Measurements from ENCODE around the gene TRPM7. TPM values are rescaled to one million over a fixed set of nuclear protein-coding genes. Genes with fewer than 3 reads are reported as not detected.
"Not testable (repeated sequence)": the region's sequence is repeated elsewhere in the genome, so short reads cannot be mapped to it uniquely, and the experiment has no call there.

The TRPM7 gene, protein sequence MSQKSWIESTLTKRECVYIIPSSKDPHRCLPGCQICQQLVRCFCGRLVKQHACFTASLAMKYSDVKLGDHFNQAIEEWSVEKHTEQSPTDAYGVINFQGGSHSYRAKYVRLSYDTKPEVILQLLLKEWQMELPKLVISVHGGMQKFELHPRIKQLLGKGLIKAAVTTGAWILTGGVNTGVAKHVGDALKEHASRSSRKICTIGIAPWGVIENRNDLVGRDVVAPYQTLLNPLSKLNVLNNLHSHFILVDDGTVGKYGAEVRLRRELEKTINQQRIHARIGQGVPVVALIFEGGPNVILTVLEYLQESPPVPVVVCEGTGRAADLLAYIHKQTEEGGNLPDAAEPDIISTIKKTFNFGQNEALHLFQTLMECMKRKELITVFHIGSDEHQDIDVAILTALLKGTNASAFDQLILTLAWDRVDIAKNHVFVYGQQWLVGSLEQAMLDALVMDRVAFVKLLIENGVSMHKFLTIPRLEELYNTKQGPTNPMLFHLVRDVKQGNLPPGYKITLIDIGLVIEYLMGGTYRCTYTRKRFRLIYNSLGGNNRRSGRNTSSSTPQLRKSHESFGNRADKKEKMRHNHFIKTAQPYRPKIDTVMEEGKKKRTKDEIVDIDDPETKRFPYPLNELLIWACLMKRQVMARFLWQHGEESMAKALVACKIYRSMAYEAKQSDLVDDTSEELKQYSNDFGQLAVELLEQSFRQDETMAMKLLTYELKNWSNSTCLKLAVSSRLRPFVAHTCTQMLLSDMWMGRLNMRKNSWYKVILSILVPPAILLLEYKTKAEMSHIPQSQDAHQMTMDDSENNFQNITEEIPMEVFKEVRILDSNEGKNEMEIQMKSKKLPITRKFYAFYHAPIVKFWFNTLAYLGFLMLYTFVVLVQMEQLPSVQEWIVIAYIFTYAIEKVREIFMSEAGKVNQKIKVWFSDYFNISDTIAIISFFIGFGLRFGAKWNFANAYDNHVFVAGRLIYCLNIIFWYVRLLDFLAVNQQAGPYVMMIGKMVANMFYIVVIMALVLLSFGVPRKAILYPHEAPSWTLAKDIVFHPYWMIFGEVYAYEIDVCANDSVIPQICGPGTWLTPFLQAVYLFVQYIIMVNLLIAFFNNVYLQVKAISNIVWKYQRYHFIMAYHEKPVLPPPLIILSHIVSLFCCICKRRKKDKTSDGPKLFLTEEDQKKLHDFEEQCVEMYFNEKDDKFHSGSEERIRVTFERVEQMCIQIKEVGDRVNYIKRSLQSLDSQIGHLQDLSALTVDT (N-terminal part only)
- total RNA-seq: 16.3 TPM

DNA sequence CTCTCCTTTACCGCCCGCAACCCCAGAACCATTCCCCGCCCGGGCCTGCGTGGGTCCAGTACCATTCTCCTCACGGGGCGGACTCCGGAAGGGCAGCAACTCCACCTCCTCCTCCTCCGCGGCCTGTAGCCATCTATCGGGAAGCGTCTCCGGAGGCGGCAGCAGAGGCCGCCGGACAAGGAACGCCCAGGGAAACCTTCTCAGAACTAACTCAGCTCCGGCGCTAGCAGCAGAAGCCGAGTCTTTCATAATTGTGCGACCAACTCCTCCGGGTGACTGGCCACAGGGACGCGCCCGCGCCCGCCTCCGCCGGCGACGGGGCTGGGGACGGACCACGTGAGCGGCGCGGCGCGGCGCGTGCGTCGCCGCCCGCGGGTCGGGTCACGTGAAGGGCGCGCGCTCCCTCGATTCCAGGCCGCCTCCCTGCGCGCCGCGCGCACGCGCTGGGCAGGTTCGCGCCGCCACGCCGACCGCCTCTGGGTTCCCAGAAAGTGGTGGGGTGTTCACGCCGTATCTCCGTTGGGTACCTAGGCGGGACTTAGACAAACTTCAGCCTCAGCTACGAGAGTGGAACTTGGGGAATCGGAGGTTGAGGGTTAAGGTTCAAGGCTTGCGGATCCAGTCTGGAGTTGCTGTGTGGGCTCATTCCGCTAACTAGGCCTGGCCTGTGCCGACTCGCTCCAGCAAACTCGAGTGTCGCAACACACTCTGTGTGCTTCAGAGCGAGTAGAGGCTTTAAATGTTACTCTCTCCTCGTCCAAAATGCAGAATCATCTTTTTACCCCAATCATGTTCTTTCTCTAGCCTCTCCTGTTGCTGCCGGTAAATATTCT is at the start of gene TRPM7:
Gene TRPM7 (minus strand): TSS at position 329 of the 833 bp plus-strand sequence. CDS start 264 bp downstream, at position 65.
- peak; percentile 95 for ATAC-seq

DNA sequence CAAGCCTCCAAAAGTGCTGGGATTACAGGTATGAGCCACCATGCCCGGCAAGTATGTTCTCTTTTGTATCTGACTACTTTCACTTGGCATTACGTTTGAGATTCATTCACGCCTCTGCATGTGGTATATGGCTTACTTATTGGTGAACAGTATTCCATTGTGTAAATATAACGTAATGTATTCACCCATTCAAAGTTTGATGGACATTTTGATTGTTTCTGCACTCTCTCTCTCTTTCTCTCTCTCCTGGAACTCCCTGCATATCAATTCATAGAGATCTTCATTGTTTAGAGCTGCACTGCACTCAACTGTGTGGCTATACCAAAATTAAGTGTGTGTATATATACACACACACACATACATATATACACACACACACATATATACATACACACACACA is 48.6 kb upstream of the TRPM7 start:
- ATAC-seq: no peak

DNA sequence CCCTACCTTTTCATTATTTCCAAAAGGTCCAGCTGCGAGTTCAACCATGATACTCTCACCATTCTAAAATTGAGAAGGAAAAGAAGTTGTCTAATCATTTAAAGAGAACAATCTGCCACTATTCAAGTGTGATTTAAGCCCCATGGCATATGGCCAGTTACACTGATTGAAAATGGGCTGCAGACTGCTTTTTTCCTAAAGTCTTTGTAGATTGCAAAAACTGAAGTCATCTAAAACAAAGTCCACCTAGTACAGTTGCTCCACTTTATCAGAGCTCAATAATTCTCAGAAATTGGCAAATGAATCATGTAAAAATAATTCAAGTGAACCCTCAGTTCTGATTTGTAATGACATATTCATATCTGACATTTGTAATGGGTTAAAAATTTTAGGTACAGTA is 39.7 kb upstream of the TRPM7 start:
- ATAC-seq: no peak

DNA sequence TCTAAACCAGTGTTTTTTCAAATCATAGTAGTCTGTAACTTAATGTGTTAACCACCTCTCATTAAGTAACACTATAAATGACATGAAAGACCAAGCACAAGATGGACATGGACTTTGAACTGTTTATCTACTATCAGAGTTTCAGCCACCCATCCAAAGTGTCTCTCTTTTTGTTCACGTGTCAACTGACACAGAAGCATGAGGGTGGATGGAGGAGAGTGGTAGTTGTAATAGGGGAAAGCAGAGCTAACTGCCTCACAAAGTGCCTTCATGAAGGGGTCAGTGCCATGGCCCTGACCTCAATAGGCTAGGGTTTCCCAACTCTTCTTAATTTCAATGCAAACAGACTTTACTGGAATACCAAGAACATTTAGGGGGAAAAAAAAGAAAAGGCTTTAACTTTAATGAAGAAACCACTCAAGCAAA is 32.1 kb upstream of the TRPM7 start:
- no peak for ATAC-seq

DNA sequence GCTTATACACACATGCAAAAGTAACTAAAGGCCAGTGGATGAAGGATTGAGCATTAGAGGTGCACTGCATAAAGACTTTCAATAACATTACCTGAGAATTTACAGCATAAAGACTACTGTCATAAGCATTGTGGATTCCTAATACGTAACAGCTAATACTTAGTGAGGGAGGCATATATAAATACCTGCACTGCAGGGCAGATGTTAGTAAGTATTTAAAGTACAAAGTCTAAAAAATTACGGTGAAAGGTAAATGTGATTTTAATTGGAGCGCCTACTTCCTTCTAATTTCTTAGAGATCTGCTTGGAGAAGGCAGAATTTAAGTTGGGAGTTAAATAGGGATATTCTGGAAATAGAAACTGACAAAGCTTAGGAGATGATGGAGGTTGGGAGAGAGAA is 25.4 kb upstream of the TRPM7 start:
- ATAC-seq: no peak

DNA sequence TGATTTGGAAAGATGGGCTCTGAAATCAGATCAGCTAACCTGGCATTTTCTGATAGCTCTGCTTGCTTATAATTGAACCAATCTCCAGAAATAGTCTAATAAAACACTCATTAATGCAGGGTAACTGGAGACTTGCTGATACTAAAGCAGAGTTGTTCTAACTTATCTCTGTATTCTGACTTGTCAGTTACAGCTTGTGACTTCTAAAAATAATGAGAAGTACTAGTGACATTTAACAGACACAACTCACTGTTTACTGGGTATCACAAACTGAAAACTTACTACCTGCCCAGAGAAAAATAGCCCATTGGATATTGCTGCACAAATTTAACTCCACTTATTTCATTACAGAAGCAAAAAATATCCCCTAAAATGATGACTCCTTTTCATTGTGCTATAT is 24.0 kb upstream of the TRPM7 start:
- ATAC-seq: no peak

DNA sequence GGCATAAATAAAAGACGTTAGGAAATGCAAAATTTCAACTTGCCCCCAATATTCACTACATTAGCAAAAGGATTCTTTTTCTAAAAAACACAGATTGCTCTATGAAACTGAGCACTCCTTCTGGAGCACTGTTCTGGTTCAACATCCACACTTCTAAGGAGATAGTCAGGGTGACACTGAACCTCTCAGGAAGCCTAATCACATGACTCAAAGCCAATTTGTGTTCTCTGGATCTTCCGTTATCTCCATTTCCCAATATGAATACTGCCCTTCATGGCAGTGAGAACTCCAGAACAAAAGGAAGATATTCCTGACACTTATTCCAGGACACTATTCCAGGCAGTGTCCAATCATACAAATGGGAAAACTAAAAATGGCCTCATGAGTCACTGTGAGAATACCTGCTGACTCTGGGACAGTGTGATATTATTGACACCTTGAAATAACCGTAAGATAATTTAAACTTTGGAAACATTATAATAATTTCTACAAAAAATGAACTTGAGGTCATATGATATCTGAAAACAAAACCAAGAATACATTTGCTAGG is 21.4 kb upstream of the TRPM7 start:
- no peak for ATAC-seq

DNA sequence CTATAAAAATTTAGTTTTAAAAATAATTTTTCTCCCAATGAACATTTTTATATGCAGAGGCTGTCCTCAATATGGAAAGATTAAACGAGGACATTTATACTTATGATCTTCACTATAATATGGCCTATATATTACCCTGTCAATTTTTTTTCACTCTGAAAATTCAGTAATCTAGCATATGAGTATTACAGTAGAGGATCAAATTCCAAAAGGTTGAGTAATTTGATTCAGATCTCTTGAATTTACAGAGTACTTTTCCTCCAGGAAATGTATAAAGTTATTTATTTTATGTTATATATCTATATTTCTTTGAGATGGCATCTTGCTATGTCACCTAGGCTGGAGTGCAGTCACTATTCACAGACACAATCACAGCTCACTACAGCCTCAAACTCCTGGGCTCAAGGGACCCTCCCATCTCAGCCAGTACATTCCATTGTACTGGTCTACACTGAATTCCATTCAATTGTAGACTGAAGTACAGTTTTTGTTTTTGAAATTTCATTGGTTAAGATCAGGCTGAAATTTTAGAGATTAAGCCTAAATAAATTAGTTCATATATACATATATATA is 16.3 kb upstream of the TRPM7 start:
- ATAC-seq: no peak

DNA sequence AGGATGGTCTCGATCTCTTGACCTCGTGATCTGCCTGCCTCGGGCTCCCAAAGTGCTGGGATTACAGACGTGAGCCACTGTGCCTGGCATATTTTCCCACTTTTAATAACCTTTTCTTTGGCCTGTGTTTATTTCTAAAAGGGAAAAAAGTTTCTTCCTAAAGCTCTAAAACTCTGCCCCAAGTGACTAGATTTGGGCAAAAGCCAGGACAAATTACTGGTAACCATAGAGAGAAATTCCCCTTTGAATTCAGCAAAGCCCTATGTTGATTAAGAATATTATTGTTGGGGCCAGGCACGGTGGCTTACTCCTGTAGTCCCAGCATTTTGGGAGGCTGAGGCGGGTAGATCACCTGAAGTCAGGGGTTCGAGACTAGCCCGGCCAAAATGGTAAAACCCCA is 11.5 kb upstream of the TRPM7 start:
- ATAC-seq: no peak

DNA sequence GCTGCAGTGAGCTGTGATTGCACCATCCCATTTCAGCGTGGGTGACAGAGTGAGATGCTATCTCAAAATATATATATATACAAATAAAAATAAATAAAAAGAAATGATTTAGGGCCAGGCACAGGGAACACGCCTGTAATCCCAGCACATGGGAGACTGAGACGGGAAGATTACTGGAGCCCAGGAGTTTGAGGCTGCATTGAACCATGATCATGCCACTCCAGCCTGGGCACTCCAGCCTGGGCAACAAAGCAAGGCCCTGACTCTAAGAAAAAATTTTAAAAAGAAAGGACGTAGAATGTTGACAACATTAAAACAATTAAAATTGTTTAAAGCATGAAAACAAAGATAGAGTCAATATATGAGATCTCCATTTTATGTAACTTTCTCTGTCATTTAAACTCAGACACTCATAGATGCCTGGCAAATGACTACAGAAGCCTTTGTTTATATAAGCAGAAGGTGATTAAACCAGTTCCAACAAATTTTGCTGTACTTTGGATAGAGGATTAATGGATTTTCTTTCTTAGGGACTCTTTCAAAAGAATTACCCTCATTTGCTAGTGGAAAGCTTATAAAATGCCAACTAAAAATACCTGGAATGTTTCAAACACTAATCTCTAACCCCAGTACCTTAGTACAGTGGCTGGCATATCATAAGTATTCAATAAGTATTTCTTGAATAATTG is 10.7 kb upstream of the TRPM7 start:
- peak; percentile 29 for ATAC-seq

DNA sequence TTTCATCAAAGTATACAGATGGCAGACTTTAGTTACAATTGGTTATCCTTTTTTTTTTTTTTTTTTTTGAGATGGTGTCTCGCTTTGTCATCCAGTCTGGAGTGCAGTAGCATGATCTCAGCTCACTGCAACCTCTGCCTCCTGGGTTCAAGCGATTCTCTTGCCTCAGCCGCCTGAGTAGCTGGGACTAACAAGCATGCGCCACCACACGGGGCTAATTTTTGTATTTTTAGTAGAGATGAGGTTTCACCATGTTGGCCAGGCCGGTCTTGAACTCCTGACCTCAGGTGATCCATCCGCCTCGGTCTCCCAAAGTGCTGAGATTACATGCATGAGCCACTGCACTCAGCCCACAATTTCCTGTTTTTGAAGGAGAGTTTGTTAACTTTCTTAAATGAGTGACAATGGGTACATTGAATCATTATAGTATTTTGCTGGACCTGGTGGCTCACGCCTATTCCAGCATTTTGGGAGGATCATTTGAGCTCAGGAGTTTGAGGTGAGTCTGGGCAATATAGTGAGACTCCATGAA is 8.1 kb upstream of the TRPM7 start:
- ATAC-seq: not testable (repeated sequence)

DNA sequence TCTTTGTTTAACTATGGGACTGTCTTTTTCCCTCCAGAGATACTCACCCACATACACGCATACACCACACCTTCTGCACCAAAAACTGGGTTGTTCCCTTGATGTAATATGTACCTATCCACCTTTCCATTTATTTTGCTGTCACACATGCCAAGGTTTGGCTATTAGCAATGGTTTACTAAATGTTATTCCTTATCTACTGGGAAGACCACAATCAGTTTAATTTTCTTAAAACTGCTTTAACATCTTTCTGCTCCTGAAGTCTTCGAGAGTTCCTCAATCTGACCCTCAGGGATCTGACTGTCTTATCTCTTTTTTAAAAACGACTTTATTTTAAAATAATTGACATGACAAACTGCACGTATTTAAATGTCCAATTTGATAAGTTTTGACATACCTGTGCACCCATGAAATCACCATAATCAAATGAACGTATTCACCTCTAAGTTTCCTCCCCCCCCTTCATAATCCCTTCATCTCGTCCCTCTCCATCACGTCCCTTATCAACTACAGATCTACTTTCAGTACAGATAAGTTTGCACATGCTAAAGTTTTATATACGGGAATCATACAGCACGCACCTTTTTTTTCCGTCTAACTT is 805 bp upstream of the TRPM7 start:
- peak; percentile 6 for ATAC-seq

DNA sequence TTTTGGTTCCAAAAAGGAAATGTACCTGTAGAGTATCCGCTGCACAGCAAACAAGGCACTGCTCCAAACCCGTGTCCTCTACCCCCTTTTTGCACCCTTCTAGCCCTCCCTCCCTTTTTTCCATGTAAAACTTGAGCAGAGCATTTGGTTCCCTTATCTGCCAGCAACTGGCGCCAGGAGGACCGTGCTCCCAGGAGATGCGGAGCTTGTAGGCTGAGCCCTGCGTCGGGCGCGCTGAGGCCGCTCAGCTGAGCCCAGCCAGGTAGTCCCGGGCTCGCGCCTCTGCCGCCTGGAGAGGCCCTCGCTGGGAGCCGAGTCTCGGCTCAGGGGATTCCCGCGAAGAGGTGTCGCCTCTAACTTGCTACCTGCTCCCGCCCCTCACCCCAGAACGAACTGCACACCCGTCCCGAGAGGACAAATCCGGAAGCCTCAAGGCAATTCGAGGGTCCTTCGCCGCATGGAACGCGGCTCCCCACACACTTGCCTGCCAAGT is 575 bp downstream of the TRPM7 start:
- ATAC-seq: peak; percentile 63

DNA sequence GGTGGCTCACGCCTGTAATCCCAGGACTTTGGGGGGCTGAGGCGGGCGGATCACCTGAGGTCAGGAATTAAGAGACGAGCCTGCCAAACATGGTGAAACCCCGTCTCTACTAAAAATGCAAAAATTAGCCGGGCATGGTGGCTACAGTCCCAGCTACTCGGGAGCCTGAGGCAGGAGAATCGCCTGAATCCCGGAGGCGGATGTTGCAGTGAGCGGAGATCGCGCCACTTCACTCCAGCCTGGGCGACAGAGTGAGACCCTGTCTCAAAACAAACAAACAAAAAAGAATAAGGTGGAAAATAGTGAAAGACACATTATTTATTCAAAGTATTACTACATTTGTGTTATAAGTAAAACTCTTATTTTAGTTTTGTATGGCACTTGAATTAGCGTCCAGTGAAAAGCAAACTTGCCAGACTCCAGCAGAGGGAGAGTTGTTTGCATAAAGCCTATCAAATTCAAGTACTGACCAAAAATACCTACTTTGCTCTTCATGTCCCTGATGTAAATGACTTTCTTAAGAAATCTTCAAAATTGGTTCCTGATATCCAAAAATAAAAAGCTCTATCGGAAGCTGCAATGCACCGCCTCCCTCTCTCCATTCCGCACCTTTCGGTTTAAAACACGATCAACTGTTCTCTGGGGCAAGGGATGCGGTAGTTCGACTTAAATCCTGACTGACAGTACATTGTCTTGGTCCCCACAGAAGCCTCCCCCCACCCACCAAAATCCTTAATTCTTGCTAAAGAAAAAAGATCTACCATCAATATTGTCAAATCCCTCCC is 1.2 kb downstream of the TRPM7 start:
- ATAC-seq: no peak

DNA sequence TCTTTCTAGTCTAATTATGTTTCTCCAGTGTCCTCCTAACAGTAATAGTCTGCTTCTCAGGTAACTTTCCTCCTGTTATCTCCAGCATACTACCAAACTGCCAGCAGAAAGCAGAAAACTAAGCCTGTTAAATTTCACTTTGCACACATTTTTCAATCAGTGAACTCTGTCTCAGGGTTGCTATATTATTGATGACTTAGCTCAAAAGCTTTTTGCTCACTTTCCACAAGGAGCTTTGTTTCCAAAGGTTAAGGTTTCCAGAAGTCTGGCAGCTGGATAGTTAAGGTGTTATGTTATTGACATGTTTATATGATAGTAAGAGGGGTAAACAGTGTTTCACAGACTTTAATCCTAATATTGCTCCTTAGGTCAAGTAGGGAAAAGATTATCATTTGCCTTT is 5.1 kb downstream of the TRPM7 start:
- no peak for ATAC-seq

DNA sequence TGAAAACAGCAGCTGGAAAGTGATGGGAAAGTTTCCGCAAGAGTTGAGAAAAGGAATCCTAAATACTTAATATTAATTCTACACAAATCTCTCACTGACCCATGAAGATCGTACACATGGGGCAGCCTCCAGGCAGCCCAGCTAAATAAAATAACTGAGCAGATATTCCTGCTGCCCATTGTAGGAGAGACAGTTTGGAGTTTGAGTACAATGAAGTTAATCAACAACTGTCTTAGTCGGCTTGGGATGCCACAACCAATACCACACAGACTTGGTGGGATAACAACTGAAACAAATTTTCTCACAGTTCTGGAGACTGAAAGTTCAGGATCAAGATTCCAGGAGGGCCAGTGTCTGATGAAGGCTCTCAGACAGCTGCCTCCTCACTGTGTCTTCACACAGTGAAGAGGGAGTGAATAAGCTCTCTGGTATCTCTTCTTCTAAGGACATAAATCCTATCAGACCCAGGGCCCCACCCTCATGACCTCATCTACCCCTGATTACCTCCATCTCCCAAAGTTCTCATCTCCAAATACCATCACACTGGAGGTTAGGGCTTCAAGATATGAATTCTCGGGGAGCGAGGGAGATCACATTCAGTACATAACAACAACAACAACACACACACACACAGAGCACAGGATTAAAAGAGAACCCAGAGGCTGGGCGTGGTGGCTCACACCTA is 9.7 kb downstream of the TRPM7 start:
- ATAC-seq: peak; percentile 29

DNA sequence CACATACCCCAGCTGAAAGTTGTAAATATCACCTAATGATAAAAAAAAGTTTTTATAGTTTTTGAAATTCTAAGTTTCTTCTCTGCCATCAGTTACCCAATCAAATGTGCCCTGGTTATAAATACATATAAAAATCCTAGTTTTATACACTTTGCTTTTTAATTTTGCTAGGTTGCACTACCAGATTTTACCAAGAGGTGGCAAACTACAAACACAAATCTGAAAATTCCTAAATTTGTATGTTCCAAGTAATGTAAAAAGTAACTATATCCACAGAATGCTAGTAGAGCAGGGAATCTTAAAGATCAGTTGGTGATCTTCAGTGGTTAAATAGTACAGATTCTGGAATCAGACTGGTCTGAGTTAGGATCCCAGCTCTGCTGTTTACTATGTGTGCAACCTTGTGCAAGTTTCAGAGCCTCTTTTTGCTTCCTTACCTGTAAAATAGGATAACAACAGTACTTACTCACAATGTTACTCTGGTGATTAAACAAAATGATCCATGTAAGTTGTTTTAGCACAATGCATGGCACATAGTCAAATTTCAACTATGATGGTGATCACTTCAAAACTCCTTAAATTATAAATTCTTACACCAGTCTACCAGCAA is 11.0 kb downstream of the TRPM7 start:
- no peak for ATAC-seq

DNA sequence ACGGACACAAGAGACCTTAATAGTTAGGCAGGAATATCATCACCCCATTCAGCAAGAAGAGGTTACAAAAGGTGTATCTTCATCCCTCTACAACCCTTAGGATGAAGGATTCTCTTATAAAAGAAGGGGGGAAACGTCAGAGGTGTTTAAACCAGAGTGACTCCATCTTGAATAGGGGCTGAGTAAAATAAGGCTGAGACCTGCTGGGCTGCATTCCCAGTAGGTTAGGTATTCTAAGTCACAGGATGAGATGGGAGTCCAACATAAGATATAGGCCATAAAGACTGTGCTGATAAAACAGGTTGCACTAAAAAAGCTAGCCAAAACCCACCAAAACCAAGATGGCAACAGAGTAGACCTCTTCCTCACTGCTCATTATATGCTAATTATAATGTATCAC is 16.5 kb downstream of the TRPM7 start:
- no peak for ATAC-seq

All from esophagus mucosa (tissue), 1 donor.